ENCODE data around the gene SLC38A2.
"Not testable (repeated sequence)": the region's sequence is repeated elsewhere in the genome, so short reads cannot be mapped to it uniquely, and the experiment has no call there.

Gene SLC38A2

DNA sequence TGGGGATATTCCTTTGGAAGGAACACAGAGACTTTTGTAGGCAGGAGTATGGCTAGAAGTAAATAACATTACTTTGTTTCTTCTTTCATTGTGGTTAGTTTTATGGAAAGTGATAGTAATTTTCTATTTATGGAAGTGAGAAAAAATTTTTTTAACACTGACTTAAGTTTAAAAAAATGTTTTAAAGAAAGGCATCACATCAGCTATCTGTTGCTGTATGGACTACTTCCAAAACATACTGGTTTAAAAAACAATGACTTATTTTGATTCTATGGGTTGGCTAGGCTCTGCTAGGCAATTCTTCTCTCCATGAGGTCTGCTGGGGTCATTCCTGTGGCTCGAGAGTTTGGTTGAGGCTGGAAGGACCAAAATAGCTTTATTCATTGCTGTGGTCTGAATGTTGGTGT is 31.7 kb upstream of the SLC38A2 start:
- TF ChIP-seq, protein P1, sequence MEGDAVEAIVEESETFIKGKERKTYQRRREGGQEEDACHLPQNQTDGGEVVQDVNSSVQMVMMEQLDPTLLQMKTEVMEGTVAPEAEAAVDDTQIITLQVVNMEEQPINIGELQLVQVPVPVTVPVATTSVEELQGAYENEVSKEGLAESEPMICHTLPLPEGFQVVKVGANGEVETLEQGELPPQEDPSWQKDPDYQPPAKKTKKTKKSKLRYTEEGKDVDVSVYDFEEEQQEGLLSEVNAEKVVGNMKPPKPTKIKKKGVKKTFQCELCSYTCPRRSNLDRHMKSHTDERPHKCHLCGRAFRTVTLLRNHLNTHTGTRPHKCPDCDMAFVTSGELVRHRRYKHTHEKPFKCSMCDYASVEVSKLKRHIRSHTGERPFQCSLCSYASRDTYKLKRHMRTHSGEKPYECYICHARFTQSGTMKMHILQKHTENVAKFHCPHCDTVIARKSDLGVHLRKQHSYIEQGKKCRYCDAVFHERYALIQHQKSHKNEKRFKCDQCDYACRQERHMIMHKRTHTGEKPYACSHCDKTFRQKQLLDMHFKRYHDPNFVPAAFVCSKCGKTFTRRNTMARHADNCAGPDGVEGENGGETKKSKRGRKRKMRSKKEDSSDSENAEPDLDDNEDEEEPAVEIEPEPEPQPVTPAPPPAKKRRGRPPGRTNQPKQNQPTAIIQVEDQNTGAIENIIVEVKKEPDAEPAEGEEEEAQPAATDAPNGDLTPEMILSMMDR (IDR thresholded peaks at IDR 0.05; ENCODE audit: low read depth, low read length, missing control alignments): no peak
- DNase-seq (ENCODE audit: low read depth): no peak
- H3K4me3 ChIP-seq (ENCODE audit: low read depth, low read length): no peak overlapping the region

DNA sequence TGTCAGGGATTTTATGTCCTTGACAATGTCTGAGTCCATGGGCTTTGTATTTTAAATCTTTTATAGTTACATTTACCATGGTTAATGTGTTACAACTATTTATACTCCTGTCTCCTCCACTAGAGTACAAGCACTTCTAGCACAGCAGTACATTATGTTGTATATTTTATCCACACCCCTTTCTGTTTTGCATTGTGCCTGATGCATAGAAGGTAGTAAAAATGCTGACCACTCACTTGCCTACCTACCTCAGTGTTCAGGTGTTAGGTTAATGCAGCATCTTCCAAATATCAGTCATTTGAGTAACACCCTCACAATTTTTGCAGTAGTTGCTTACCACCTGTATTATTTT is 31.1 kb upstream of the SLC38A2 start:
- H3K4me3 ChIP-seq (ENCODE audit: low read depth, low read length): no peak overlapping the region
- TF ChIP-seq, protein P1 (IDR thresholded peaks at IDR 0.05; ENCODE audit: low read depth, low read length, missing control alignments): no peak
- DNase-seq (ENCODE audit: low read depth): no peak

DNA sequence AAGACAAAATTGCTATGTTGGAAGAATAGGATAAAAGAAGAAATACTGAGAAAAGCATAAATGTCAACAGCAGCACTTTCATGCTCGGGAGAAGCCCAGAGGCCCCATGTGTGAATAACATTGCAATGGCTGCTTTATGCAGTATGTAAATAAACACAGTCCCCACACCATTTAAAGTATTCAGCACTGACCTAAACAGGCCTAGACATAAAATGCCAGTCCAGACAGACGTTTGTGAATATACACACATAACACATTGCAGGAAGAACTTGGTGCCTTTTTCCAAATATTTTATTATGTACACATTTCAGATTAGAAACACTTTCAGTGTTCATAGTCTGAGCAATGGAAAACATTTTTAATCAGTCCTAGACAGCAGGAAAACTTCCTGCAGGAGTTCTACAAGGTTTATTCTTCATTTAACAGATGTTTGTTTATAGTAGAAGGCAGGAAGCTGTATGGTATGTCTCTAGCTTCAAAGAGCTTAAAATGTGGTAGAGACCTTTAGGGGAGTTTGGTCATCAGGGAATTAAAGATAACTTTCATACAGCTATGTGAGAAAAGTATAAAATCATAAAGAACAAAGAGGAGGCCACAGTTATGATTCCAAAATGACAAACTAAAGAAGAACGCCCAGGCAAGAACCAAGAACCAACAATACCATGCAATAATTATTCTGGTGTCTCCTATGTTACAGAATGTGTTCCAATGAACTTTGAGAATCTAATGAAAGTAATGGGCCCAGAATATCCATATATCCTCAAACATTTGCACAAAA is 30.6 kb upstream of the SLC38A2 start:
- no peak overlapping the region for H3K4me3 ChIP-seq (ENCODE audit: low read depth, low read length)
- TF ChIP-seq, protein P1 (IDR thresholded peaks at IDR 0.05; ENCODE audit: low read depth, low read length, missing control alignments): no peak
- no peak for DNase-seq (ENCODE audit: low read depth)

- TF ChIP-seq, protein P1 (IDR thresholded peaks at IDR 0.05; ENCODE audit: low read depth, low read length, missing control alignments): no peak
- no peak overlapping the region for H3K4me3 ChIP-seq (ENCODE audit: low read depth, low read length)
- no peak for DNase-seq (ENCODE audit: low read depth)
Observed at GRCh38 chr12:46402451-46402850, 29.9 kb upstream of the SLC38A2 start.

DNA sequence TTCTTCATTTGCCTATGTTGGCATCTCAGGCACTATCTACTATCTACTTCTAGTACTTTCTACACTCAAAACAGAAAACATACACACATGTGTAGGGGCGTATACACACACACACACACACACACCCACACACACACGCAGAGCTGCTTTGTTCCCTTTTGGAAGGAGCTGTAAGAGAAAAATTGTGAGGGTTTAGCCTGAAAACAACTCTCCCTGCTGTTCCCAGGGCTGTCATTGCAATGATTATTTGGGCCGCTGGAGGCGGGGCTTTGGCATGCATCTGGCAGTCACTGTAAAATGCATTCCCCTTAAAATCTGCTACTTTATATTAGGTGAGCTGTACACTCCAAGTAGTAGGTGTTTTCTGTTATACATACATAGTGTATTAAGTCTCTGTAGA is 29.1 kb upstream of the SLC38A2 start:
- TF ChIP-seq, protein P1 (IDR thresholded peaks at IDR 0.05; ENCODE audit: low read depth, low read length, missing control alignments): no peak
- no peak overlapping the region for H3K4me3 ChIP-seq (ENCODE audit: low read depth, low read length)
- no peak for DNase-seq (ENCODE audit: low read depth)

GRCh38 chr12:46400406-46400805 is 27.8 kb upstream of the SLC38A2 start:
- TF ChIP-seq, protein P1 (IDR thresholded peaks at IDR 0.05; ENCODE audit: low read depth, low read length, missing control alignments): no peak
- DNase-seq (ENCODE audit: low read depth): no peak

DNA sequence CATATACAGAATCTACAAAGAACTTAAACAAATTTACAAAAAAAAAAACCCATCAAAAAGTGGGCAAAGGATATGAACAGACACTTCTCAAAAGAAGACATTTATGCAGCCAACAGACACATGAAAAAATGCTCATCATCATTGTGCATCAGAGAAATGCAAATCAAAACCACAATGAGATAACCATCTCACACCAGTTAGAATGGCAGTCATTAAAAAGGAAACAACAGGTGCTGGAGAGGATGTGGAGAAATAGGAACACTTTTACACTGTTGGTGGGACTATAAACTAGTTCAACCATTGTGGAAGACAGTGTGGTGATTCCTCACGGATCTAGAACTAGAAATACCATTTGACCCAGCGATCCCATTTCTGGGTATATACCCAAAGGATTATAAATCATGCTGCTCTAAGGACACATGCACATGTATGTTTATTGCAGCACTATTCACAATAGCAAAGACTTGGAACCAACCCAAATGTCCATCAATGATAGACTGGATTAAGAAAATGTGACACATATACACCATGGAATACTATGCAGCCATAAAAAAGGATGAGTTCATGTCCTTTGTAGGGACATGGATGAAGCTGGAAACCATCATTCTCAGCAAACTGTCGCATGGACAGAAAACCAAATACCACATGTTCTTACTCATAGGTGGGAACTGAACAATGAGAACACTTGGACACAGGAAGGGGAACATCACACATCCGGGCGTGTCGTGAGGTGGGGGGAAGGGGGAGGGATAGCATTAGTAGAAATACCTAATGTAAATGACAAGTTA is 27.1 kb upstream of the SLC38A2 start:
- H3K4me3 ChIP-seq (ENCODE audit: low read depth, low read length); DNase-seq (ENCODE audit: low read depth): not testable (repeated sequence)

More at GRCh38 chr12:46400406-46400805, 27.8 kb upstream of the SLC38A2 start:
- no peak overlapping the region for H3K4me3 ChIP-seq (ENCODE audit: low read depth, low read length)

All from GM12864 (cell line).